Measurements from ENCODE around the gene LZTS2. TPM values are rescaled to one million over a fixed set of nuclear protein-coding genes. Genes with fewer than 3 reads are reported as not detected.

LZTS2 gene
- total and polyA plus RNA-seq, 2 of the 8 experiments (the other 6 are each of a cell fraction or from before 2014, with no cell fraction given) = 75.7 to 99.5 TPM

- TF ChIP-seq SUZ12 (IDR thresholded peaks at IDR 0.05; ENCODE audit: low read length) (peak; percentile 43; the same call in 1 of the 2 replicates), EGR1 (IDR thresholded peaks at IDR 0.05; ENCODE audit: borderline replicate concordance, low read depth, low read length) (no peak; the same call in 1 of the 2 replicates), FOSL1 (IDR thresholded peaks at IDR 0.05; ENCODE audit: insufficient read depth, low read depth, low read length) (no peak), BACH1 (IDR thresholded peaks at IDR 0.05; ENCODE audit: low read length) (peak; percentile 74), NRF1 (IDR thresholded peaks at IDR 0.05; ENCODE audit: low read depth, low read length) (no peak), CBX5 (IDR thresholded peaks at IDR 0.05; ENCODE audit: low read depth, low read length) (no peak), RNF2 (IDR thresholded peaks at IDR 0.05; ENCODE audit: borderline replicate concordance, low read depth, low read length, missing control alignments, poor library complexity, severe bottlenecking) (no peak), TBP (IDR thresholded peaks at IDR 0.05; ENCODE audit: low read depth, low read length) (peak; percentile 35; the same call in 1 of the 2 replicates), POLR2A (IDR thresholded peaks at IDR 0.05; ENCODE audit: control extremely low read depth in 1 of 2, low read depth in 2 of 2, low read length in 2 of 2) (peak in 1 of 2 experiments; percentile 71; a peak in 1 of 3 replicates), CBX8 (IDR thresholded peaks at IDR 0.05; ENCODE audit: borderline replicate concordance, low read depth, low read length) (no peak)
- TF ChIP-seq, protein P1, sequence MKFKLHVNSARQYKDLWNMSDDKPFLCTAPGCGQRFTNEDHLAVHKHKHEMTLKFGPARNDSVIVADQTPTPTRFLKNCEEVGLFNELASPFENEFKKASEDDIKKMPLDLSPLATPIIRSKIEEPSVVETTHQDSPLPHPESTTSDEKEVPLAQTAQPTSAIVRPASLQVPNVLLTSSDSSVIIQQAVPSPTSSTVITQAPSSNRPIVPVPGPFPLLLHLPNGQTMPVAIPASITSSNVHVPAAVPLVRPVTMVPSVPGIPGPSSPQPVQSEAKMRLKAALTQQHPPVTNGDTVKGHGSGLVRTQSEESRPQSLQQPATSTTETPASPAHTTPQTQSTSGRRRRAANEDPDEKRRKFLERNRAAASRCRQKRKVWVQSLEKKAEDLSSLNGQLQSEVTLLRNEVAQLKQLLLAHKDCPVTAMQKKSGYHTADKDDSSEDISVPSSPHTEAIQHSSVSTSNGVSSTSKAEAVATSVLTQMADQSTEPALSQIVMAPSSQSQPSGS (IDR thresholded peaks at IDR 0.05; ENCODE audit: low read length) = no peak
Measured at GRCh38 chr10:100998991-100999741, 442 bp upstream of the LZTS2 start (continued).
